Measurements from ENCODE around the gene NHSL2. TPM values are rescaled to one million over a fixed set of nuclear protein-coding genes. Genes with fewer than 3 reads are reported as not detected.

Gene NHSL2
- total RNA-seq, 2 experiments from 2014 or later, result 0.97 TPM

DNA sequence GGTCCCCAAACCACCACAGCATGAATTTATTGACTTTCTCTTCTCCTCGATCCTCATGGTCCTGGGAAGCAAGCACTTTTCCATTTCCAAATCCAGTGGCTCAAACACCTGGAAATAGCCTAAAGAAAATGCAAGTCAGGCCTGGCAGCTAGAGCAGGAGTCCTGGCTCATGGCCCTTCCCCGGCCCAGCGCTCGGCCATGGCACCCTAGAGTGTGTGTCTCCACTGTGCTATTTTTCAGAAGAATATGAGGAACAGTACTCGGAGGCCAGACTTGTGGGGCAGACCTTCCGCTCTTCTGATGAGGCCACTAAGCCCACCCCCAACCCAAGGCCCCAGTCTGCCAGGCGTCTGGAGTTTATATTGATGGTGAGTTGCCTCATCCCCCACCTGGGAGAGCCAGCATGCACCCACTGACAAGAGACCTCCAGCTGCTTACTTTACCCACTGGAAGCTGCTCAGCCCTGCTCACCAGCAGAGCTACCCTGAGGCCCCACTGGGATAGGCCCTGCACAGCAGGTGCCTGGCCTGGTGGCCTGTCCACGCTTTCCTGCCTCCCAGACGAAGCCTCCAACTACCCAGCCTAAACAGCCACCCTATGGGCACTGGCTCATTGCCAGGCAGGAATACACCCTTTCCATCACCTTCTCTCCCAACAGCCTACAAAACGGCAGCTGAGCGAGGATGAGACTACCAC lies 223.4 kb downstream of the NHSL2 start:
- H3K27me3 Mint-ChIP-seq, result peaks cover 14% of the 10 kb centered on the region
- no peak for DNase-seq
- H3K36me3 Mint-ChIP-seq, result no peaks in the 10 kb centered on the region
- no peaks in the 10 kb centered on the region for H3K9me3 Mint-ChIP-seq
- peaks cover 5% of the 10 kb centered on the region for H3K4me1 Mint-ChIP-seq (ENCODE audit: low read depth)
- POLR2A ChIA-PET, result no interaction called here
- CTCF ChIA-PET, result interaction anchor here (0.6 to 3.3 kb wide), 3 partner anchors 113 to 144 kb away, joined by 3 to 15 read pairs (median 3); no protein-coding TSS in a partner anchor
- no peak overlapping the region for H3K4me3 Mint-ChIP-seq
- intact Hi-C loops (cut with micrococcal nuclease), result no loop called here
- H3K27ac Mint-ChIP-seq, result no peak overlapping the region

DNA sequence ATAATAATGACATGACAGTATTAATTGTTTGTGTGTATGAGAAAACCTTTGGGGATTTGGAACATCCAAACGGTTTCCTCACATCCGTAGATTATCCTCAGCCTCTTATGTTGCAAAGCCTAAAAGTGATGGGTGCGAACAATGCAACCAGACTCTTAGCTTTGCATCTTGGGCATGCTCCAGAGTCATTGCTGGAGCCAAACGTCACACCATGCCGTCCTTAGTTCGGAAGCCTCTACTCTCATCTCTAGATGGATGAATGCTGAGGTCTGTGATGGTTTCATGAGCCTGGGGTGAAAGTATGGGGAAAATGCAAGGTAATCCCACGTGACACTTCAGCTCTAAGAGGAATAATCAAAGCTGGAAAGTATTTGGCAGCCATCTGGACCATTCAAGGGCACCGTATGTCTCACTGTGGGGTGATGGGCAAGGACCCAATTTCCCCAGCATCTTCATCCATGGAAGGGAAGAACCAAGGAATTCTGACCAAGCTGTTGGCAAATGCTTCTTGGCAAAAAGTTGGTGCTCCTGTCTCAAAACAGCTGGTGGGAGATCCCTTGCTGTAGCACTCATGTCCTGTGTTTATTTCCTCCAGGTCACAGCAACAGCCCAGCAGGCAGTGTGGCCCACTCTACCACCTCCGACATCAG lies 227.3 kb downstream of the NHSL2 start:
- intact Hi-C loops (cut with micrococcal nuclease), result no loop called here
- Mint-ChIP-seq H3K4me1 (ENCODE audit: low read depth) (peaks cover 13% of the 10 kb centered on the region), H3K9me3 (no peaks in the 10 kb centered on the region), H3K4me3 (no peak overlapping the region), H3K27ac (no peak overlapping the region), H3K27me3 (peaks cover 3% of the 10 kb centered on the region), H3K36me3 (peaks cover 1% of the 10 kb centered on the region)
- ChIA-PET POLR2A (no interaction called here), CTCF (no interaction called here)
- no peak for DNase-seq

DNA sequence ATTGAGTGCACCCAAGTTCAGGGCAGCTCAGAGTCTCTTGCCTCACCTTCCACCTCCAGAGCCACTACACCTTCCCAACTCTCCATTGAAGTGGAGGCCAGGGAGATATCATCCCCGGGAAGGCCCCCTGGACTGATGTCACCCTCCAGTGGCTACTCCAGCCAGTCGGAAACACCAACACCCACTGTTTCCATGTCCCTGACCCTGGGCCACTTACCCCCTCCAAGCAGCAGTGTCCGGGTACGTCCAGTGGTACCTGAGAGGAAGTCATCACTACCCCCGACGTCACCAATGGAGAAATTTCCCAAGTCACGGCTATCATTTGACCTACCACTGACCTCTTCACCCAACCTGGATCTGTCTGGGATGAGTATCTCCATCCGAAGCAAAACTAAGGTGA lies 228.9 kb downstream of the NHSL2 start:
- Mint-ChIP-seq H3K36me3 (peaks cover 1% of the 10 kb centered on the region), H3K27ac (no peak overlapping the region), H3K27me3 (no peaks in the 10 kb centered on the region), H3K4me1 (ENCODE audit: low read depth) (peaks cover 24% of the 10 kb centered on the region), H3K4me3 (no peak overlapping the region), H3K9me3 (no peaks in the 10 kb centered on the region)
- CTCF ChIA-PET, result interaction anchor here (1.0 kb wide), 1 partner anchor 12 kb away, joined by 3 read pairs; no protein-coding TSS in a partner anchor
- intact Hi-C loops (cut with micrococcal nuclease), result no loop called here
- no peak for DNase-seq
- POLR2A ChIA-PET, result no interaction called here

DNA sequence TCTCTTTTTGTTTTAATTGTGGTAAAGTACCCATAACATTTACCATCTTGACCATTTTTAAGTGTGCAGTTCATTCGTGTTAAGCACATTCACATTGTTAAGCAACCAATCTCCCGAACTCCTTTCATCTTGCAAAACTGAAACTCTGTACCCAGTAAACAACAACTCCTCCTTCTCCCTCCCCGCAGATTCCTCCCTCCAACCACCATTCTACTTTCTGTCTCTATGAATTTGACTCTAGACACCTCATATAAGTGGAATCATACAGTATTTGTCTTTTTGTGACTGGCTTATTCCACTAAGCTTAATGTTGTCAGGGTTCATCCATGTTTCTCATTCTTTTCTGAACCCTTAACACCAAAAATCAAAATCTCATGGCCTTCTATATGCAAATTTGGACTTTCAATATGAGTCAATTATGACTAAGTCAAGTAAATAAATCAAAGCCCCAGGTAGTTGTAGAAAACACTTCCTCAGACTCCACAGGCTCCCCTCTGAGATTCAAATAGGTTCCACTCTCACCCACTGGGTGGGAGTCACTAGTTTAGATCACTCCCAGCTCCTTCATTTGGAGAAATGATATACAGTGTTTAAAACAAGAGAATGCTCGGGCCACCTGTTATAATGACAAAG lies 230.8 kb downstream of the NHSL2 start:
- intact Hi-C loops (cut with micrococcal nuclease), result loop anchor here (5.0 kb wide), 1 partner anchor 206 kb away; no protein-coding TSS in a partner anchor
- no peak overlapping the region for H3K4me3 Mint-ChIP-seq
- H3K27me3 Mint-ChIP-seq, result no peaks in the 10 kb centered on the region
- H3K36me3 Mint-ChIP-seq, result peaks cover 1% of the 10 kb centered on the region
- ChIA-PET POLR2A (no interaction called here), CTCF (interaction anchor here (3.0 kb wide), 1 partner anchor 120 kb away, joined by 10 read pairs; no protein-coding TSS in a partner anchor)
- H3K4me1 Mint-ChIP-seq (ENCODE audit: low read depth), result peaks cover 29% of the 10 kb centered on the region
- no peak for DNase-seq
- no peaks in the 10 kb centered on the region for H3K9me3 Mint-ChIP-seq
- no peak overlapping the region for H3K27ac Mint-ChIP-seq

DNA sequence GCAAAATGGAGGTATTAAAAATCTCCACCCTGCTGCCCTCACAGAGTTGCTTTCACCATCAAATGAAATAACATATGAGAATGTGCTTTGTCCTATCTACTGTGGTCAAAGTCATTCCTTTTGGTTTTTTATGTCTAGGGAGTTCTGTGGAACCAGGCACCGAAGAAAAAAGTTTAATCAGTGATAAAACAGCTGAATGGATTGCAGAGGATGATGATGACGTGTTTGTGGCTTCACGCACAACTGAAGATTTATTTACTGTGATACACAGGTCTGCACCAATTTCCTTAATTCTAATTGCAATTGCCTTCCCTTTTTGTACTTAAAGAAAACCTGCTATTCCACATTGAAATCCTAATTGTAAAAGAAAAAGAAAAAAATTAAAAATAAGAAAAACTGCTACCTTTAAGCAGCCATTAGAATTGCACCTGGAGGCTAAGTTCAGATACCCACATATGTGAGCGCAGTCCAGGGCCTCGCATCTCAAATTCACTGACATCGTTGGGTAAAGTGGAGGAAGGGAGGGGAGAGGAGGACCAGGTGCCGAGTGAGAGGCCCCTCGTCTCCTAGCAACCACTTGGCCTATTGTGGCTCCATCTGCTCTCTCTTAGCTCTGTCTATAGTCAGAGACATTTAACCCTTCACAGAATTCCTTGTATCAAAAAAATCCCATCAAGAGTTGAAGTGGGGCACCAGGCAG lies 231.6 kb downstream of the NHSL2 start:
- POLR2A ChIA-PET, result no interaction called here
- Mint-ChIP-seq H3K36me3 (peaks cover 1% of the 10 kb centered on the region), H3K9me3 (no peaks in the 10 kb centered on the region), H3K4me1 (ENCODE audit: low read depth) (peaks cover 29% of the 10 kb centered on the region), H3K27me3 (no peaks in the 10 kb centered on the region), H3K4me3 (no peak overlapping the region), H3K27ac (no peak overlapping the region)
- intact Hi-C loops (cut with micrococcal nuclease), result loop anchor here (5.0 kb wide), 1 partner anchor 205 kb away; no protein-coding TSS in a partner anchor
- CTCF ChIA-PET, result interaction anchor here (1.0 to 3.0 kb wide), 3 partner anchors 10 to 124 kb away, joined by 3 to 10 read pairs (median 3); no protein-coding TSS in a partner anchor
- no peak for DNase-seq

DNA sequence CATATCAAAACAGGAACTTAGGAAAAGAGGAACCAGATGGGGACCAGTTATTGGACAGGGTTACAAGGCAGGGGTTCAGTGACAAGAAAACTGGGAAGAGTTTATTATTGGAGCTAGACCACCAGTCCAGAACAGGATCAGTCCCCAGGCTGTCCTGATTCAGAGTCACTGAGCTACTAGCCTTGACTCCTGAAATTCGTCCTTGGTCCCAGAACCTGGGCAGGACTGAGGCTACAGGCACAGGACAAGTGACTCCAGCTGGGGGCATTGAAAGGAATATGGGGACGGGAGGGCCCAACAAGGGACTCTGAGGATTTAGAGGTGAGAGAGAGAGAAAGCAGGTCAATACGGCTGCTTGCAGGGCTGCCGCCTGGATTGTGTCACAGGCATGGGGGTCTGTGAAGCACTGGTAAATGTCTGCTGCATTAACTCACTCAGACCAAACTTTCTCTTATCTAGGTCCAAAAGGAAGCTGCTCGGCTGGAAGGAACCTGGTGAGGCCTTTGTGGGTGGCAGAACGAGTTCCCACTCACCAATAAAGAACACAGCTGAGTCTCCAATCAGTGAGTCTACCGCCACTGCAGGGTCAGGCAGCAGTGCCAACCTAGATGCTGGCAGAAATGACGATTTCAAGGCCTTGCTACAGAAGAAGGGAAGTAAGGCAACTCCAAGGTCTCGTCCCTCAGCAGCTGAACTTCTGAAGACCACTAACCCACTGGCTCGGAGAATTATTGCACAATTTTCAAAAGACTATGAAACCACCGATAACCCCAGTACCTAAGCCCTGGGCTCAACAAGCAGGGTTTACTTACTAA lies 232.4 kb downstream of the NHSL2 start:
- intact Hi-C loops (cut with micrococcal nuclease), result loop anchor here (5.0 kb wide), 1 partner anchor 204 kb away; no protein-coding TSS in a partner anchor
- H3K4me3 Mint-ChIP-seq, result no peak overlapping the region
- ChIA-PET CTCF (interaction anchor here (1.0 to 3.0 kb wide), 4 partner anchors 11 to 125 kb away, joined by 3 to 10 read pairs (median 6); no protein-coding TSS in a partner anchor), POLR2A (interaction anchor here (1.0 kb wide), 1 partner anchor 42 kb away, joined by 3 read pairs; no protein-coding TSS in a partner anchor)
- no peaks in the 10 kb centered on the region for H3K27me3 Mint-ChIP-seq
- no peaks in the 10 kb centered on the region for H3K9me3 Mint-ChIP-seq
- peaks cover 29% of the 10 kb centered on the region for H3K4me1 Mint-ChIP-seq (ENCODE audit: low read depth)
- peaks cover 1% of the 10 kb centered on the region for H3K36me3 Mint-ChIP-seq
- H3K27ac Mint-ChIP-seq, result no peak overlapping the region
- DNase-seq, result no peak

DNA sequence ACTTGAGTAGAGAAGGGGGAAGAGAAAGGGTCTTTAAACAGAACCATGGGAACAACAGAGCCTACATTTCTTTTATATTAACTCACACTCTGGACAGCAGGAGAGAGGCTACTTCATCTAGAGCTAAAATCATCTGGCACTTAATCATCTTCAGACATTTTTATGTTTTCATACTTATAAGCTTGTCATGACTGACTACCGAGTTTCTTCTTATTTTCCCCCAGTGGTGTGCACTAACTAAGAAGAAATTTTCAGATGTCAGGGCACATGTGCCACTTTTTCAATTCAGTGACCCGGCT lies 232.9 kb downstream of the NHSL2 start:
- Mint-ChIP-seq H3K27ac (no peak overlapping the region), H3K4me1 (ENCODE audit: low read depth) (peaks cover 29% of the 10 kb centered on the region)
- intact Hi-C loops (cut with micrococcal nuclease), result loop anchor here (5.0 kb wide), 1 partner anchor 204 kb away; no protein-coding TSS in a partner anchor

DNA sequence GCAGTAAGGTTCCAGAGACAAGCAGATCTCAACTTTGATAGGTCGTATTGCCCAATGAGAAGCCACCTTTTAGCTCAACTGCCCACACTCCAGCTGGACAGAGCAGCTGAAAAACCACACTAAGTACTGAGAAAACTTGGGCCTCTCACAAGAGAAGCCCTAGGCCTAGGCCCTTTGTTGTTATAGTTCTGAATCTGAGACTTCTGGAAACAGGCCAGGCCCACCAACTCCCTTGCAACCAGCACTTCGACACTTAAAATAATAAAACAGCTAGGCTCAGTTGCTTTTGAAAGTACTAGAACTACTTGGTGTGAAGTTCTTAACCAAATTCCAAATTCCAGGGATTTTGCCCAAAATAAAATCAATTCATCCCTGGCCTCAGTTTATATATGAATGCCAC lies 234.5 kb downstream of the NHSL2 start:
- Mint-ChIP-seq H3K9me3 (no peaks in the 10 kb centered on the region), H3K4me3 (no peak overlapping the region), H3K36me3 (no peaks in the 10 kb centered on the region), H3K4me1 (ENCODE audit: low read depth) (peaks cover 29% of the 10 kb centered on the region), H3K27me3 (no peaks in the 10 kb centered on the region), H3K27ac (no peak overlapping the region)
- ChIA-PET POLR2A (no interaction called here), CTCF (interaction anchor here (2.1 kb wide), 1 partner anchor 18 kb away, joined by 9 read pairs; no protein-coding TSS in a partner anchor)
- intact Hi-C loops (cut with micrococcal nuclease), result no loop called here
- no peak for DNase-seq

More for the DNA sequence above, 232.9 kb downstream of the NHSL2 start:
- Mint-ChIP-seq H3K4me3 (no peak overlapping the region), H3K27me3 (no peaks in the 10 kb centered on the region), H3K9me3 (no peaks in the 10 kb centered on the region), H3K36me3 (peaks cover 1% of the 10 kb centered on the region)
- DNase-seq, result no peak
- ChIA-PET POLR2A (interaction anchor here (1.0 kb wide), 1 partner anchor 42 kb away, joined by 3 read pairs; no protein-coding TSS in a partner anchor), CTCF (interaction anchor here (0.9 to 3.0 kb wide), 4 partner anchors 11 to 126 kb away, joined by 3 to 10 read pairs (median 6); no protein-coding TSS in a partner anchor)

DNA sequence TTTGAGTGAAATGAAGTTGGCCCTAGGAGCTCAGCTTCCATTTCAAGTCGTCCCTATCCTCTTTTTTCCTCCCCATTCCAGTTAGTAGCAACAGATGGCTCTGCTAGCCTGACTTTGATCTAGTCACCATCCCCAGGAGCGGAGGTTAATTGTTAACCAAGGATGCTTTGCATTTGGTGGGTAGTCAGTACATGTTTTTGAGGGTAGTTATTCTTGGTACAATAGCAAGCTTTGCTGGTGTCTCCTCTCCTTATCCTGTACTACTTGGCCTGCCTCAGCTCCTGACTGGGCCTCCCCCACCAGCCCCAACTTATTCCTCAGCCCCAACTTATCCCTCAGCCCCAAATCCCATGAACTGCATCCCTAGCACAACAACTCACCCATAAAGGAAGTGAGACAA lies 235.9 kb downstream of the NHSL2 start:
- POLR2A ChIA-PET, result no interaction called here
- CTCF ChIA-PET, result interaction anchor here (0.7 kb wide), 1 partner anchor 237 kb away, joined by 3 read pairs; no protein-coding TSS in a partner anchor
- no peak overlapping the region for H3K27ac Mint-ChIP-seq
- no peak for DNase-seq
- H3K27me3 Mint-ChIP-seq, result no peaks in the 10 kb centered on the region
- no peak overlapping the region for H3K4me3 Mint-ChIP-seq
- peaks cover 22% of the 10 kb centered on the region for H3K4me1 Mint-ChIP-seq (ENCODE audit: low read depth)
- intact Hi-C loops (cut with micrococcal nuclease), result no loop called here
- H3K9me3 Mint-ChIP-seq, result no peaks in the 10 kb centered on the region
- H3K36me3 Mint-ChIP-seq, result no peaks in the 10 kb centered on the region

DNA sequence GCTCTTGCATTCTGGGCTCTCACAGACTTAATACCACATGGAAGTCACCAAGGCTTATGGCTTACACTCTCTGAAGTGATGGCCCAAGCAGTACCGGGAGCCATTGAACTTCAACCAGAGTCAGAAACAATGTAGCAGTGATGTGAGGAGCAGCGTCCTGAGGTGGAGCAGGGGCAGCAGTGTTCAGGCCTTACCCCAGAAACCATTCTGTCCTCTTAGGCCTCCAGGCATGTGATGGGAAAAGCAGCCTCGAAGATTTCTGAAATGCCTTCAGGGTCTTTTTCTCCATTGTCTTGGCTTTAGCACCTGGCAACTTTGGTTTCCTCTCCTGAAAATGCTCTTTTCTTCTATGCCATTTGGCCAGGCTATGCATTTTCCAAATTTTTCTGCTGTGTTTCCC lies 248.1 kb downstream of the NHSL2 start:
- ChIA-PET CTCF (no interaction called here), POLR2A (no interaction called here)
- no peaks in the 10 kb centered on the region for H3K27me3 Mint-ChIP-seq
- H3K4me3 Mint-ChIP-seq, result no peak overlapping the region
- H3K27ac Mint-ChIP-seq, result no peak overlapping the region
- no peaks in the 10 kb centered on the region for H3K9me3 Mint-ChIP-seq
- no peaks in the 10 kb centered on the region for H3K4me1 Mint-ChIP-seq (ENCODE audit: low read depth)
- intact Hi-C loops (cut with micrococcal nuclease), result no loop called here
- H3K36me3 Mint-ChIP-seq, result no peaks in the 10 kb centered on the region
- no peak for DNase-seq

DNA sequence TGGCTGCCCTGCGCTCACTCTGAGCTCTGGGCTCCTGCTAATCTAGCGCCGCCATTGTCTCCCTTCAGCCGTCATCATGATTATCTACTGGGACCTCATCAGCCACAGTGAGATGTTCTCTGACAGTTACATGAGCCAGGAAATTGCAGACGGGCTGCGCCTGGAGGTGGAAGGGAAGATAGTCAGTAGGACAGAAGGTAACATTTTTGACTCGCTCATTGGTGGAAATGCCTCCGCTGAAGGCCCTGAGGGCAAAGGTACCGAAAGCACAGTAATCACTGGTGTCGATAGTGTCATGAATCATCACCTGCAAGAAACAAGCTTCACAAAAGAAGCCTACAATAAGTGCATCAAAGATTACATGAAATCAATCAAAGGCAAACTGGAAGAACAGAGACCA lies 249.1 kb downstream of the NHSL2 start:
- Mint-ChIP-seq H3K27ac (no peak overlapping the region), H3K9me3 (no peaks in the 10 kb centered on the region), H3K4me1 (ENCODE audit: low read depth) (no peaks in the 10 kb centered on the region), H3K36me3 (no peaks in the 10 kb centered on the region), H3K27me3 (no peaks in the 10 kb centered on the region), H3K4me3 (no peak overlapping the region)
- ChIA-PET POLR2A (no interaction called here), CTCF (no interaction called here)
- intact Hi-C loops (cut with micrococcal nuclease), result no loop called here
- no peak for DNase-seq
